GM12878 (cell line): Measurements from ENCODE around the gene LASP1NB.

Experiments used
- BCL3 ChIP-seq: IDR thresholded peaks from 2 replicates; pipeline ENCODE4 v1.6.1; 2011; ENCODE audit warnings: borderline replicate concordance, low read depth, mild to moderate bottlenecking, moderate library complexity, low read length; ENCODE audit not compliant: insufficient read depth, poor library complexity, severe bottlenecking
- CBX5 ChIP-seq: sonication (generic); IDR thresholded peaks from 2 replicates; pipeline ENCODE4 v1.6.1; 2016; ENCODE audit warnings: low read depth, moderate library complexity, mild to moderate bottlenecking, inconsistent platforms
- CTCF ChIP-seq, 3 experiments: IDR thresholded peaks in 2 of 3; conservative IDR thresholded peaks in 1 of 3; 2 replicates each; pipeline ENCODE4 v1.5.1; 2011; ENCODE audit warnings: low read depth in 3 of 3, low read length in 3 of 3, mild to moderate bottlenecking in 3 of 3, control low read depth in 2 of 3, moderate library complexity in 2 of 3, inconsistent platforms in 1 of 3, mixed read lengths in 1 of 3; ENCODE audit not compliant: control insufficient read depth in 2 of 3, insufficient read depth in 1 of 3; ENCODE audit errors: extremely low read depth in 1 of 3
- HDAC6 ChIP-seq: fragments of 200-600 bp; sonication (generic); IDR thresholded peaks from one replicate; pipeline ENCODE4 v1.8.0; 2017; ENCODE audit warnings: antibody characterized with exemption; ENCODE audit not compliant: unreplicated experiment
- POLR2AphosphoS5 ChIP-seq: IDR thresholded peaks from 2 replicates; pipeline ENCODE4 v1.6.1; 2011; ENCODE audit warnings: mild to moderate bottlenecking, low read length, inconsistent platforms
- RAD51 ChIP-seq: fragments of 450-650 bp; IDR thresholded peaks from 2 replicates; pipeline ENCODE4 v1.6.1; 2016; ENCODE audit warnings: moderate library complexity, mild to moderate bottlenecking, inconsistent platforms
- TAF1 ChIP-seq: IDR thresholded peaks from 2 replicates; pipeline ENCODE4 v1.6.1; 2011; ENCODE audit warnings: mild to moderate bottlenecking, low read depth, low read length, borderline replicate concordance
- TF ChIP-seq, protein P1 (sequence below): fragments of 450-650 bp; IDR thresholded peaks from 2 replicates; pipeline ENCODE4 v1.6.1; 2017; ENCODE audit warnings: antibody characterized with exemption, mild to moderate bottlenecking, moderate library complexity

- TF ChIP-seq TAF1 = no peak
- TF ChIP-seq CTCF (IDR thresholded peaks at IDR 0.05 in 2 of 3, conservative IDR thresholded peaks at IDR 0.05 in 1 of 3; ENCODE audit: control insufficient read depth in 2 of 3, extremely low read depth in 1 of 3, insufficient read depth in 1 of 3, low read depth in 3 of 3, low read length in 3 of 3) = no peak
- TF ChIP-seq, protein P1, sequence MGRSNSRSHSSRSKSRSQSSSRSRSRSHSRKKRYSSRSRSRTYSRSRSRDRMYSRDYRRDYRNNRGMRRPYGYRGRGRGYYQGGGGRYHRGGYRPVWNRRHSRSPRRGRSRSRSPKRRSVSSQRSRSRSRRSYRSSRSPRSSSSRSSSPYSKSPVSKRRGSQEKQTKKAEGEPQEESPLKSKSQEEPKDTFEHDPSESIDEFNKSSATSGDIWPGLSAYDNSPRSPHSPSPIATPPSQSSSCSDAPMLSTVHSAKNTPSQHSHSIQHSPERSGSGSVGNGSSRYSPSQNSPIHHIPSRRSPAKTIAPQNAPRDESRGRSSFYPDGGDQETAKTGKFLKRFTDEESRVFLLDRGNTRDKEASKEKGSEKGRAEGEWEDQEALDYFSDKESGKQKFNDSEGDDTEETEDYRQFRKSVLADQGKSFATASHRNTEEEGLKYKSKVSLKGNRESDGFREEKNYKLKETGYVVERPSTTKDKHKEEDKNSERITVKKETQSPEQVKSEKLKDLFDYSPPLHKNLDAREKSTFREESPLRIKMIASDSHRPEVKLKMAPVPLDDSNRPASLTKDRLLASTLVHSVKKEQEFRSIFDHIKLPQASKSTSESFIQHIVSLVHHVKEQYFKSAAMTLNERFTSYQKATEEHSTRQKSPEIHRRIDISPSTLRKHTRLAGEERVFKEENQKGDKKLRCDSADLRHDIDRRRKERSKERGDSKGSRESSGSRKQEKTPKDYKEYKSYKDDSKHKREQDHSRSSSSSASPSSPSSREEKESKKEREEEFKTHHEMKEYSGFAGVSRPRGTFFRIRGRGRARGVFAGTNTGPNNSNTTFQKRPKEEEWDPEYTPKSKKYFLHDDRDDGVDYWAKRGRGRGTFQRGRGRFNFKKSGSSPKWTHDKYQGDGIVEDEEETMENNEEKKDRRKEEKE = no peak
- TF ChIP-seq BCL3 = no peak
- no peak for TF ChIP-seq RAD51
- TF ChIP-seq HDAC6 = no peak
- TF ChIP-seq POLR2AphosphoS5 = no peak
- no peak for TF ChIP-seq CBX5
These were observed 35.0 kb downstream of the LASP1NB start for GRCh38 chr17:38960402-38960801.
